ENCODE results near the gene TIRAP. TPM values are rescaled to one million over a fixed set of nuclear protein-coding genes. Genes with fewer than 3 reads are reported as not detected.

Gene TIRAP
- total RNA-seq, 1 experiment from 2014 or later = 4.4 TPM

DNA sequence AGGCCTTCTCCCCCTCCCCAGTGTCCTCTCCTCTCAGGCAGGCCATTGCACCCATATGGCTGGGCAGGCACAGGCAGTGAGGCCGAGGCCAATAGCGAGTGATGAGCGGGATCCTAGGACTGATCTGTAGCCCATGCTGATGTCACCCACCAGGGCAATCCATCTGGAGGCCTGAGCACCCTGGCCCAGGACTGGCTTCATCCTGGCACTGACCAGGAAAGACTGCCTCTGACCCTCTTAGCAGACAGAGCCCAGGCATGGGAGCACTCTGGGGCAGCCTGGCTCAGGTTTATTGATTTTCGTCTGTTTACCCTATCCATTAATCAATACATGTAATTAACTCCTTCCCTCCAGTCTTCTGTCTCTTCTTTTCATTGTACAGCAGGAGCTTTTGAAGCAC, 5.1 kb upstream of the TIRAP start:
- Histone ChIP-seq H3K4me1 (ENCODE audit: low read length) (peaks cover 4% of the 10 kb centered on the region; the same call in 1 of the 2 replicates), H3K9me3 (ENCODE audit: low read length) (no peaks in the 10 kb centered on the region), H3K9ac (ENCODE audit: low read length) (no peak overlapping the region), H2AFZ (ENCODE audit: low read length) (no peak overlapping the region), H3K27me3 (ENCODE audit: low read length) (no peaks in the 10 kb centered on the region), H3K36me3 (ENCODE audit: insufficient read depth, low read length) (no peaks in the 10 kb centered on the region; the same call in 1 of the 2 replicates), H3K4me2 (ENCODE audit: low read depth, low read length, poor library complexity, severe bottlenecking) (no peak overlapping the region), H4K20me1 (ENCODE audit: insufficient read depth, low read depth, low read length) (no peaks in the 10 kb centered on the region), H3K9me2 (replicated peaks; ENCODE audit: insufficient read depth, low read length) (no peaks in the 10 kb centered on the region), H3K79me2 (ENCODE audit: low read length) (no peaks in the 10 kb centered on the region), H3K27ac (ENCODE audit: low read length) (no peak overlapping the region), H3K4me3 (ENCODE audit: low read length) (no peak overlapping the region)
- no peak for DNase-seq

DNA sequence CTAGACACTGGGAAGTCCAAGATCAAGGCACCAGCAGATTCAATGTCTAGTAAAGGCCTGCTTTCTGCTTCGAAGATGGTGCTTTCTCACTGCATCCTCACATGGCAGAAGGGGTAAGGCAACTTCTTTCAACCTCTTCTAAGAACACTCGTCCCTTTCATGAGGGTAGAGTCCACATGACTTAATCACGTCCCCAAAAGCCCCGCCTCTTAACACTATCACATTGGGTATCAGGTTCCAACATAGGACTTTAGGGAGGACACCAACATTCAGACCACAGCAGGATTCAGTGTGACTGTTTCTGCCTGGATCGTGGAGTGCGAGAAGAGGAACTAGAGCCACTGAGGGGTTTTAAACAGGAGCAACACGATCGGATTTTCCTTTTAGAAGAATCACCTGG, 3.7 kb upstream of the TIRAP start:
- Histone ChIP-seq H4K20me1 (ENCODE audit: insufficient read depth, low read depth, low read length) (no peaks in the 10 kb centered on the region), H3K27ac (ENCODE audit: low read length) (no peak overlapping the region), H3K4me1 (ENCODE audit: low read length) (peaks cover 7% of the 10 kb centered on the region), H3K4me3 (ENCODE audit: low read length) (no peak overlapping the region), H3K27me3 (ENCODE audit: low read length) (no peaks in the 10 kb centered on the region), H3K79me2 (ENCODE audit: low read length) (no peaks in the 10 kb centered on the region), H2AFZ (ENCODE audit: low read length) (no peak overlapping the region), H3K9ac (ENCODE audit: low read length) (no peak overlapping the region), H3K4me2 (ENCODE audit: low read depth, low read length, poor library complexity, severe bottlenecking) (no peak overlapping the region), H3K9me3 (ENCODE audit: low read length) (no peaks in the 10 kb centered on the region), H3K9me2 (replicated peaks; ENCODE audit: insufficient read depth, low read length) (no peaks in the 10 kb centered on the region), H3K36me3 (ENCODE audit: insufficient read depth, low read length) (no peaks in the 10 kb centered on the region; the same call in 1 of the 2 replicates)
- DNase-seq = no peak

- peaks cover 3% of the 10 kb centered on the region; the same call in 1 of the 2 replicates for H3K79me2 ChIP-seq (ENCODE audit: low read length)
- no peaks in the 10 kb centered on the region for H3K9me2 ChIP-seq (replicated peaks; ENCODE audit: insufficient read depth, low read length)
- no peak overlapping the region for H3K27ac ChIP-seq (ENCODE audit: low read length)
- no peaks in the 10 kb centered on the region; the same call in 1 of the 2 replicates for H3K36me3 ChIP-seq (ENCODE audit: insufficient read depth, low read length)
- H4K20me1 ChIP-seq (ENCODE audit: insufficient read depth, low read depth, low read length) = no peaks in the 10 kb centered on the region
- no peak overlapping the region for H3K4me2 ChIP-seq (ENCODE audit: low read depth, low read length, poor library complexity, severe bottlenecking)
- DNase-seq = peak; percentile 43
- H3K27me3 ChIP-seq (ENCODE audit: low read length) = no peaks in the 10 kb centered on the region
- peaks cover 19% of the 10 kb centered on the region for H3K4me1 ChIP-seq (ENCODE audit: low read length)
- no peak overlapping the region for H2AFZ ChIP-seq (ENCODE audit: low read length)
- H3K9ac ChIP-seq (ENCODE audit: low read length) = no peak overlapping the region
- no peaks in the 10 kb centered on the region for H3K9me3 ChIP-seq (ENCODE audit: low read length)
- H3K4me3 ChIP-seq (ENCODE audit: low read length) = no peak overlapping the region
These were observed 2.3 kb upstream of the TIRAP start for GRCh38 chr11:126280595-126280994.

- H3K4me3 ChIP-seq (ENCODE audit: low read length) = no peak overlapping the region
- no peak overlapping the region for H3K4me2 ChIP-seq (ENCODE audit: low read depth, low read length, poor library complexity, severe bottlenecking)
- H3K79me2 ChIP-seq (ENCODE audit: low read length) = peaks cover 5% of the 10 kb centered on the region; the same call in 1 of the 2 replicates
- no peaks in the 10 kb centered on the region for H3K9me2 ChIP-seq (replicated peaks; ENCODE audit: insufficient read depth, low read length)
- peaks cover 19% of the 10 kb centered on the region for H3K4me1 ChIP-seq (ENCODE audit: low read length)
- no peaks in the 10 kb centered on the region for H3K36me3 ChIP-seq (ENCODE audit: insufficient read depth, low read length)
- DNase-seq = no peak
- H4K20me1 ChIP-seq (ENCODE audit: insufficient read depth, low read depth, low read length) = no peaks in the 10 kb centered on the region
- H3K27me3 ChIP-seq (ENCODE audit: low read length) = no peaks in the 10 kb centered on the region
- no peak overlapping the region for H2AFZ ChIP-seq (ENCODE audit: low read length)
- H3K9ac ChIP-seq (ENCODE audit: low read length) = no peak overlapping the region
- no peak overlapping the region for H3K27ac ChIP-seq (ENCODE audit: low read length)
- no peaks in the 10 kb centered on the region for H3K9me3 ChIP-seq (ENCODE audit: low read length)
These were observed 1.6 kb upstream of the TIRAP start for GRCh38 chr11:126281245-126281644.

GRCh38 chr11:126281666-126282175, 1.2 kb upstream of the TIRAP start:
- Histone ChIP-seq H3K4me1 (ENCODE audit: low read length) (peaks cover 19% of the 10 kb centered on the region), H3K9ac (ENCODE audit: low read length) (peak overlapping the region; percentile 79; the same call in 1 of the 2 replicates)

DNA sequence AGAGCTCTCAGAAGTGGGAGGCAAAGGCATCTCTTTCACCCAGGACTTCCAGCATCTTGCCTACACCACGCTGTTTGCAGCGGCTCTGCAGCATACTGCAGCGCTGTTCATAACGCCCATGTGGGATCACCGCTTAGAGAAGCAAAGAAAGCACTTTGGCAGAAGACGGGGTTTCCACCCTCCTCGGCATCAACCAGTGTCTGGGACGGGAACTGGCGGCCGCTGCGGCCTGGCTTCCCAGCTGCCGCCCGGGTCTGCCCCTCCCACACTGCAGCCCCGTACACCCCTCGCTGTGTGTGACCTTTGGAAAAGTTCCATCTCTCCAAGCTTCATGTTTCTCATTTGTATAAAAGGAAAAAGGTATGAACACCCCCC, 545 bp upstream of the TIRAP start:
- DNase-seq = peak; percentile 56
- Histone ChIP-seq H3K4me1 (ENCODE audit: low read length) (peaks cover 19% of the 10 kb centered on the region), H3K36me3 (ENCODE audit: insufficient read depth, low read length) (no peaks in the 10 kb centered on the region), H4K20me1 (ENCODE audit: insufficient read depth, low read depth, low read length) (no peaks in the 10 kb centered on the region), H3K4me3 (ENCODE audit: low read length) (peak overlapping the region; percentile 86), H3K9me2 (replicated peaks; ENCODE audit: insufficient read depth, low read length) (no peaks in the 10 kb centered on the region), H3K27me3 (ENCODE audit: low read length) (no peaks in the 10 kb centered on the region), H3K9me3 (ENCODE audit: low read length) (no peaks in the 10 kb centered on the region), H2AFZ (ENCODE audit: low read length) (0 out of 2 replicates have a peak overlapping the region, but pooled peaks have one; percentile 2), H3K79me2 (ENCODE audit: low read length) (peaks cover 8% of the 10 kb centered on the region; the same call in 1 of the 2 replicates), H3K4me2 (ENCODE audit: low read depth, low read length, poor library complexity, severe bottlenecking) (peak overlapping the region; percentile 86), H3K9ac (ENCODE audit: low read length) (peak overlapping the region; percentile 79), H3K27ac (ENCODE audit: low read length) (peak overlapping the region; percentile 65; the same call in 1 of the 2 replicates)

More at GRCh38 chr11:126281666-126282175, 1.2 kb upstream of the TIRAP start:
- no peak overlapping the region for H3K4me3 ChIP-seq (ENCODE audit: low read length)
- peaks cover 6% of the 10 kb centered on the region; the same call in 1 of the 2 replicates for H3K79me2 ChIP-seq (ENCODE audit: low read length)
- H2AFZ ChIP-seq (ENCODE audit: low read length) = no peak overlapping the region
- H4K20me1 ChIP-seq (ENCODE audit: insufficient read depth, low read depth, low read length) = no peaks in the 10 kb centered on the region
- no peak overlapping the region for H3K4me2 ChIP-seq (ENCODE audit: low read depth, low read length, poor library complexity, severe bottlenecking)
- H3K9me3 ChIP-seq (ENCODE audit: low read length) = no peaks in the 10 kb centered on the region
- H3K27ac ChIP-seq (ENCODE audit: low read length) = no peak overlapping the region
- no peaks in the 10 kb centered on the region for H3K9me2 ChIP-seq (replicated peaks; ENCODE audit: insufficient read depth, low read length)
- no peaks in the 10 kb centered on the region for H3K27me3 ChIP-seq (ENCODE audit: low read length)
- no peaks in the 10 kb centered on the region for H3K36me3 ChIP-seq (ENCODE audit: insufficient read depth, low read length)
- DNase-seq = no peak

- no peak overlapping the region; the same call in 1 of the 2 replicates for H3K27ac ChIP-seq (ENCODE audit: low read length)
- no peak overlapping the region for H2AFZ ChIP-seq (ENCODE audit: low read length)
- H3K4me1 ChIP-seq (ENCODE audit: low read length) = peaks cover 19% of the 10 kb centered on the region
- peak; percentile 91 for DNase-seq
- H3K27me3 ChIP-seq (ENCODE audit: low read length) = no peaks in the 10 kb centered on the region
- peak overlapping the region; percentile 86 for H3K4me2 ChIP-seq (ENCODE audit: low read depth, low read length, poor library complexity, severe bottlenecking)
- H3K9me3 ChIP-seq (ENCODE audit: low read length) = no peaks in the 10 kb centered on the region
- H3K9me2 ChIP-seq (replicated peaks; ENCODE audit: insufficient read depth, low read length) = no peaks in the 10 kb centered on the region
- H3K4me3 ChIP-seq (ENCODE audit: low read length) = peak overlapping the region; percentile 86; the same call in 1 of the 2 replicates
- H3K36me3 ChIP-seq (ENCODE audit: insufficient read depth, low read length) = no peaks in the 10 kb centered on the region
- peaks cover 8% of the 10 kb centered on the region; the same call in 1 of the 2 replicates for H3K79me2 ChIP-seq (ENCODE audit: low read length)
- H4K20me1 ChIP-seq (ENCODE audit: insufficient read depth, low read depth, low read length) = no peaks in the 10 kb centered on the region
- H3K9ac ChIP-seq (ENCODE audit: low read length) = peak overlapping the region; percentile 39
These were observed 1.9 kb downstream of the TIRAP start for GRCh38 chr11:126284829-126285228.

DNA sequence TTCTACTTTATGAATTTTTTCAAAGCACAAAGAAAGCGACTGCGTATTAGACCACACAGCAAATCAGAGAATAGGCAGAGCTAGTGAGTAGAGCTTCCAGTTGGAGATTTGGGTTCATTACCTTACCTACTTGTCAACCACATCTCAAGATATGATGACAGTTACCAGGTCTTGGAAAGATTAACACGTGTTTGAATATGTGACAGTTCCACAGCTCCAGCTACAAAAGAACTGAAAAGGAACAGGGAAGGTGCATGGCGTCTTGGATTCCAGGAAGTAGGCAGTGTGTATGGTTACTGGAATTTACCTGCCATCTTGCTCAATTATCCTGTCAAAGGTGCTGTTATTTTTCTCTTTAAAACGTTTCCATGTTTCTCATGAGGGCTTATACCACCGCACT, 5.3 kb downstream of the TIRAP start:
- Histone ChIP-seq H3K9ac (ENCODE audit: low read length) (no peak overlapping the region), H3K4me2 (ENCODE audit: low read depth, low read length, poor library complexity, severe bottlenecking) (no peak overlapping the region), H3K4me1 (ENCODE audit: low read length) (peaks cover 15% of the 10 kb centered on the region), H3K4me3 (ENCODE audit: low read length) (no peak overlapping the region), H3K27me3 (ENCODE audit: low read length) (no peaks in the 10 kb centered on the region), H4K20me1 (ENCODE audit: insufficient read depth, low read depth, low read length) (no peaks in the 10 kb centered on the region), H2AFZ (ENCODE audit: low read length) (no peak overlapping the region), H3K27ac (ENCODE audit: low read length) (no peak overlapping the region), H3K9me3 (ENCODE audit: low read length) (no peaks in the 10 kb centered on the region), H3K9me2 (replicated peaks; ENCODE audit: insufficient read depth, low read length) (no peaks in the 10 kb centered on the region), H3K79me2 (ENCODE audit: low read length) (peaks cover 8% of the 10 kb centered on the region; the same call in 1 of the 2 replicates), H3K36me3 (ENCODE audit: insufficient read depth, low read length) (no peaks in the 10 kb centered on the region)
- DNase-seq = no peak
